Peyer's patch (tissue), 4 donors: ENCODE results near the gene HOXD10. TPM values are rescaled to one million over a fixed set of nuclear protein-coding genes. Genes with fewer than 3 reads are reported as not detected.

ENCODE experiments used
- DNase-seq, 3 donors: peaks; one replicate each; pipeline ENCODE4 v3.0.0-alpha.2; 2017 to 2019
- H3K27ac ChIP-seq, 4 donors: fragments of 200-600 bp; sonication (generic); one replicate each; pipeline ENCODE4 v1.5.1; 2016 to 2019
- H3K27me3 ChIP-seq, 2 donors: fragments of 200-600 bp; sonication (generic); one replicate each; pipeline ENCODE4 v1.5.1; 2019
- H3K36me3 ChIP-seq, 3 donors: fragments of 200-600 bp; sonication (generic); one replicate each; pipeline ENCODE4 v1.5.1; 2016 to 2019
- H3K4me1 ChIP-seq, 4 donors: fragments of 200-600 bp; sonication (generic); one replicate each; pipeline ENCODE4 v1.5.1; 2016 to 2019
- H3K4me3 ChIP-seq, 4 donors: fragments of 200-600 bp; sonication (generic); 1 replicate in 3 of 4; 2 replicates in 1 of 4; pipeline ENCODE4 v1.5.1; 2016 to 2019; ENCODE audit warnings: mild to moderate bottlenecking in 1 of 4
- H3K9me3 ChIP-seq, 4 donors: fragments of 200-600 bp; sonication (generic); one replicate each; pipeline ENCODE4 v1.5.1; 2016 to 2019; ENCODE audit warnings: mild to moderate bottlenecking in 1 of 4
- CTCF ChIP-seq, 6 experiments: fragments of 450-650 bp in 4 of 6; fragments of 200-600 bp in 2 of 6; sonication (generic) in 1 of 6; IDR thresholded peaks; one replicate each; pipeline ENCODE4 v1.5.1; 2017 to 2019; ENCODE audit warnings: antibody characterized with exemption in 6 of 6, mild to moderate bottlenecking in 3 of 6, moderate library complexity in 1 of 6
- POLR2A ChIP-seq, 2 donors: fragments of 450-650 bp; IDR thresholded peaks; one replicate each; pipeline ENCODE4 v1.5.1; 2017; ENCODE audit warnings: antibody characterized with exemption in 2 of 2, mild to moderate bottlenecking in 2 of 2, moderate library complexity in 2 of 2
- total RNA-seq, 4 donors: library from RNA; depleted of rRNA; stranded (reverse); fragments of >200 nt; gene quantifications; one replicate each; pipeline ENCODE4 v1.1.0, GENCODE V29; 2016

Gene HOXD10
- total RNA-seq, 4 donors from 2014 or later: not detected

GRCh38 chr2:176099159-176099727 lies 17.3 kb upstream of the HOXD10 start:
- no peak for DNase-seq
- no peak for TF ChIP-seq POLR2A (IDR thresholded peaks at IDR 0.05)
- TF ChIP-seq CTCF (IDR thresholded peaks at IDR 0.05): no peak
- Histone ChIP-seq H3K27me3 (peaks cover 0 to 93% of the 10 kb centered on the region in 2 donors), H3K36me3 (no peaks in the 10 kb centered on the region), H3K4me3 (no peak overlapping the region), H3K4me1 (peaks cover 0 to 23% (median 0%) of the 10 kb centered on the region in 4 donors), H3K9me3 (no peaks in the 10 kb centered on the region), H3K27ac (no peak overlapping the region)

GRCh38 chr2:176099728-176100546 lies 16.6 kb upstream of the HOXD10 start, which contains the start of gene HOXD12:
HOXD12 (plus strand) TSS chr2:176099795; CDS start chr2:176099802, 7 bp downstream.
- TF ChIP-seq POLR2A (IDR thresholded peaks at IDR 0.05) (no peak), CTCF (IDR thresholded peaks at IDR 0.05) (no peak)
- no peak within 1 kb of the TSS for H3K4me3 ChIP-seq
- no peaks in the 10 kb centered on the region for H3K36me3 ChIP-seq
- H3K27ac ChIP-seq: no peak within 1 kb of the TSS
- peaks cover 0 to 30% (median 0%) of the 10 kb centered on the region in 4 donors for H3K4me1 ChIP-seq
- peaks cover 0 to 93% of the 10 kb centered on the region in 2 donors for H3K27me3 ChIP-seq
- no peaks in the 10 kb centered on the region for H3K9me3 ChIP-seq
- peak in 1 of 3 donors; percentile 44 for DNase-seq

- TF ChIP-seq POLR2A (IDR thresholded peaks at IDR 0.05) (no peak), CTCF (IDR thresholded peaks at IDR 0.05) (no peak)
- no peak for DNase-seq
- H3K4me1 ChIP-seq: peaks cover 0 to 31% (median 0%) of the 10 kb centered on the region in 4 donors
- H3K27ac ChIP-seq: no peak overlapping the region
- H3K4me3 ChIP-seq: no peak overlapping the region
- no peaks in the 10 kb centered on the region for H3K36me3 ChIP-seq
- H3K9me3 ChIP-seq: no peaks in the 10 kb centered on the region
- H3K27me3 ChIP-seq: peaks cover 0 to 93% of the 10 kb centered on the region in 2 donors
These were observed 15.9 kb upstream of the HOXD10 start for GRCh38 chr2:176100547-176101140.

GRCh38 chr2:176101216-176101830 lies 15.3 kb upstream of the HOXD10 start:
- no peak for TF ChIP-seq POLR2A (IDR thresholded peaks at IDR 0.05)
- no peak for TF ChIP-seq CTCF (IDR thresholded peaks at IDR 0.05)
- Histone ChIP-seq H3K4me3 (no peak overlapping the region), H3K4me1 (peaks cover 0 to 30% (median 0%) of the 10 kb centered on the region in 4 donors), H3K36me3 (no peaks in the 10 kb centered on the region), H3K9me3 (no peaks in the 10 kb centered on the region), H3K27ac (no peak overlapping the region), H3K27me3 (peaks cover 0 to 92% of the 10 kb centered on the region in 2 donors)
- DNase-seq: no peak

GRCh38 chr2:176101842-176102241 lies 14.7 kb upstream of the HOXD10 start:
- no peak for DNase-seq
- H3K4me1 ChIP-seq: peaks cover 0 to 29% (median 0%) of the 10 kb centered on the region in 4 donors
- H3K4me3 ChIP-seq: no peak overlapping the region
- TF ChIP-seq CTCF (IDR thresholded peaks at IDR 0.05) (no peak), POLR2A (IDR thresholded peaks at IDR 0.05) (no peak)
- H3K9me3 ChIP-seq: peaks cover 0 to 4% (median 0%) of the 10 kb centered on the region in 4 donors
- H3K27ac ChIP-seq: no peak overlapping the region
- H3K27me3 ChIP-seq: peaks cover 0 to 92% of the 10 kb centered on the region in 2 donors
- no peaks in the 10 kb centered on the region for H3K36me3 ChIP-seq
